22Rv1 (cell line): ENCODE measurements around the gene WDFY4.

Experiments used
- ZFX ChIP-seq: fragments of 450-650 bp; IDR thresholded peaks from 2 replicates; pipeline ENCODE4 v1.6.1; 2017; ENCODE audit warnings: antibody characterized with exemption, borderline replicate concordance
- TF ChIP-seq, protein P1 (sequence below): fragments of 450-650 bp; IDR thresholded peaks from 2 replicates; pipeline ENCODE4 v1.5.1; 2017; ENCODE audit warnings: mild to moderate bottlenecking

- TF ChIP-seq, protein P1, sequence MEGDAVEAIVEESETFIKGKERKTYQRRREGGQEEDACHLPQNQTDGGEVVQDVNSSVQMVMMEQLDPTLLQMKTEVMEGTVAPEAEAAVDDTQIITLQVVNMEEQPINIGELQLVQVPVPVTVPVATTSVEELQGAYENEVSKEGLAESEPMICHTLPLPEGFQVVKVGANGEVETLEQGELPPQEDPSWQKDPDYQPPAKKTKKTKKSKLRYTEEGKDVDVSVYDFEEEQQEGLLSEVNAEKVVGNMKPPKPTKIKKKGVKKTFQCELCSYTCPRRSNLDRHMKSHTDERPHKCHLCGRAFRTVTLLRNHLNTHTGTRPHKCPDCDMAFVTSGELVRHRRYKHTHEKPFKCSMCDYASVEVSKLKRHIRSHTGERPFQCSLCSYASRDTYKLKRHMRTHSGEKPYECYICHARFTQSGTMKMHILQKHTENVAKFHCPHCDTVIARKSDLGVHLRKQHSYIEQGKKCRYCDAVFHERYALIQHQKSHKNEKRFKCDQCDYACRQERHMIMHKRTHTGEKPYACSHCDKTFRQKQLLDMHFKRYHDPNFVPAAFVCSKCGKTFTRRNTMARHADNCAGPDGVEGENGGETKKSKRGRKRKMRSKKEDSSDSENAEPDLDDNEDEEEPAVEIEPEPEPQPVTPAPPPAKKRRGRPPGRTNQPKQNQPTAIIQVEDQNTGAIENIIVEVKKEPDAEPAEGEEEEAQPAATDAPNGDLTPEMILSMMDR: no peak
- no peak for TF ChIP-seq ZFX
These were observed 151.1 kb downstream of the WDFY4 start for GRCh38 chr10:48835781-48836180.
